Osteoblast (primary cell): ENCODE results near the gene ABCC1. TPM values are rescaled to one million over a fixed set of nuclear protein-coding genes. Genes with fewer than 3 reads are reported as not detected.

ENCODE experiments used
- DNase-seq: peaks from one replicate; pipeline ENCODE4 v3.0.0; 2011; ENCODE audit warnings: low spot score, mixed read lengths; ENCODE audit not compliant: insufficient read length; ENCODE audit errors: missing footprints
- H2AFZ ChIP-seq: 2 replicates; pipeline ENCODE4 v1.6.0; 2011; ENCODE audit warnings: mild to moderate bottlenecking, low read length
- H3K27ac ChIP-seq: 2 replicates; pipeline ENCODE4 v1.5.1; 2011; ENCODE audit warnings: mild to moderate bottlenecking, low read depth, low read length, moderate library complexity
- H3K27me3 ChIP-seq: 2 replicates; pipeline ENCODE4 v1.6.0; 2012; ENCODE audit warnings: mild to moderate bottlenecking, control low read depth, inconsistent platforms, low read length, moderate library complexity; ENCODE audit not compliant: insufficient read depth
- H3K36me3 ChIP-seq: 2 replicates; pipeline ENCODE4 v1.5.1; 2011; ENCODE audit warnings: mild to moderate bottlenecking, low read length, control low read depth, moderate library complexity; ENCODE audit not compliant: insufficient read depth
- H3K4me1 ChIP-seq: 2 replicates; pipeline ENCODE4 v1.5.1; 2011; ENCODE audit warnings: mild to moderate bottlenecking, low read length, control low read depth, moderate library complexity; ENCODE audit not compliant: insufficient read depth
- H3K4me2 ChIP-seq: 2 replicates; pipeline ENCODE4 v1.6.0; 2011; ENCODE audit warnings: mild to moderate bottlenecking, low read length; ENCODE audit not compliant: insufficient read depth
- H3K4me3 ChIP-seq: fragments of 200-600 bp; sonication (generic); 3 replicates; pipeline ENCODE4 v1.5.1; 2012; ENCODE audit warnings: mild to moderate bottlenecking, low read length, inconsistent platforms; ENCODE audit not compliant: insufficient read depth
- H3K79me2 ChIP-seq: 2 replicates; pipeline ENCODE4 v1.6.0; 2012; ENCODE audit warnings: mild to moderate bottlenecking, low read length, control low read depth, inconsistent platforms; ENCODE audit not compliant: insufficient read depth
- H3K9me3 ChIP-seq: 2 replicates; pipeline ENCODE4 v1.5.1; 2011; ENCODE audit warnings: low read depth, low read length, control low read depth
- H4K20me1 ChIP-seq: 2 replicates; pipeline ENCODE4 v1.6.0; 2012; ENCODE audit warnings: mild to moderate bottlenecking, low read length, control low read depth; ENCODE audit not compliant: insufficient read depth
- total RNA-seq: library from RNA; depleted of rRNA; stranded (reverse); fragments of >200 nt; gene quantifications from 2 replicates; pipeline ENCODE4 v1.2.3, GENCODE V29; 2012
- TF ChIP-seq, protein P1 (sequence below): IDR thresholded peaks from 2 replicates; pipeline ENCODE4 v1.5.1; 2011; ENCODE audit warnings: mild to moderate bottlenecking, low read depth, low read length, moderate library complexity; ENCODE audit errors: extremely low read depth

ABCC1 gene
- total RNA-seq, 1 donor = 33.7 TPM

DNA sequence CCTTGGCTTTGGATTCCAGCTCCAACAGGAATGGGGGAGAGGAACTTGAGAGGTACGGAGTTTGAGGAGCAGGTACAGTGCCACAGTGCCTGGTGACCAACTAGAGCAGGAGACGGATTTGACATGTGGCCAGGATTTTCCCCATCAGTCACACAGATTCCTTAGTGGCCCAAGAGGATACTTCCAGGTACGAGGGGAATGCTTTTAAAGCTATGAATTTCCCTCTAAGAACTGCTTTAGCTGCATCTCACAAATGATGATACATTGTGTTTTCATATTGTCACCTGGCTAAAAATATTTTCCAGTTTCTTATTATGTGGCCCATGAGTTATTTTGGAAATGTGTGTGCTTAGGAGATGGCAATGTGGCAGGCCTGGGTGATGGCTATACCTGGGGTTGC lies 175.6 kb downstream of the ABCC1 start:
- H2AFZ ChIP-seq = no peak overlapping the region
- no peak overlapping the region for H3K4me2 ChIP-seq
- no peaks in the 10 kb centered on the region for H4K20me1 ChIP-seq
- no peaks in the 10 kb centered on the region for H3K27me3 ChIP-seq
- H3K27ac ChIP-seq = no peak overlapping the region
- peaks cover 66% of the 10 kb centered on the region for H3K36me3 ChIP-seq
- DNase-seq = no peak
- no peaks in the 10 kb centered on the region for H3K79me2 ChIP-seq
- peaks cover 10% of the 10 kb centered on the region for H3K9me3 ChIP-seq
- TF ChIP-seq, protein P1, sequence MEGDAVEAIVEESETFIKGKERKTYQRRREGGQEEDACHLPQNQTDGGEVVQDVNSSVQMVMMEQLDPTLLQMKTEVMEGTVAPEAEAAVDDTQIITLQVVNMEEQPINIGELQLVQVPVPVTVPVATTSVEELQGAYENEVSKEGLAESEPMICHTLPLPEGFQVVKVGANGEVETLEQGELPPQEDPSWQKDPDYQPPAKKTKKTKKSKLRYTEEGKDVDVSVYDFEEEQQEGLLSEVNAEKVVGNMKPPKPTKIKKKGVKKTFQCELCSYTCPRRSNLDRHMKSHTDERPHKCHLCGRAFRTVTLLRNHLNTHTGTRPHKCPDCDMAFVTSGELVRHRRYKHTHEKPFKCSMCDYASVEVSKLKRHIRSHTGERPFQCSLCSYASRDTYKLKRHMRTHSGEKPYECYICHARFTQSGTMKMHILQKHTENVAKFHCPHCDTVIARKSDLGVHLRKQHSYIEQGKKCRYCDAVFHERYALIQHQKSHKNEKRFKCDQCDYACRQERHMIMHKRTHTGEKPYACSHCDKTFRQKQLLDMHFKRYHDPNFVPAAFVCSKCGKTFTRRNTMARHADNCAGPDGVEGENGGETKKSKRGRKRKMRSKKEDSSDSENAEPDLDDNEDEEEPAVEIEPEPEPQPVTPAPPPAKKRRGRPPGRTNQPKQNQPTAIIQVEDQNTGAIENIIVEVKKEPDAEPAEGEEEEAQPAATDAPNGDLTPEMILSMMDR = no peak
- no peaks in the 10 kb centered on the region for H3K4me1 ChIP-seq
- H3K4me3 ChIP-seq = no peak overlapping the region

DNA sequence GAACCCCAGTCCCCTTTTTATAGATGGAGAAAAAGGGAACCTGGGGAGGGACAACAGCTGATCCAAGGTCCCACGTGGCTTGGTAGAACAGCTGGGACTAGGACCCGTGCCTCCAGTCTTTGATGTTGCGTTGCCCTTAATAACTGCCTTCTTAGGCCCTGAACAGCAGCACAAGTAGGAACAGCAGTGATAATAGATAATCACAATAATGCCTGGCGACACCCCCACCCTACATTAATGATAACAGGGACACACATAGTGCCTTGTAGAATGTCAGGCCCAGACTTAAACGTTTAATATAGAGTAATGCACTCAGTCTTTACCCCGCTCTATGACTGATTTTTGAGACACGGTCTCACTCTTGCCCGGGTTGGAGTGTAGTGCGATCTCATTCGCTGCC lies 177.5 kb downstream of the ABCC1 start:
- no peak overlapping the region for H3K4me2 ChIP-seq
- H3K36me3 ChIP-seq = peaks cover 67% of the 10 kb centered on the region

DNA sequence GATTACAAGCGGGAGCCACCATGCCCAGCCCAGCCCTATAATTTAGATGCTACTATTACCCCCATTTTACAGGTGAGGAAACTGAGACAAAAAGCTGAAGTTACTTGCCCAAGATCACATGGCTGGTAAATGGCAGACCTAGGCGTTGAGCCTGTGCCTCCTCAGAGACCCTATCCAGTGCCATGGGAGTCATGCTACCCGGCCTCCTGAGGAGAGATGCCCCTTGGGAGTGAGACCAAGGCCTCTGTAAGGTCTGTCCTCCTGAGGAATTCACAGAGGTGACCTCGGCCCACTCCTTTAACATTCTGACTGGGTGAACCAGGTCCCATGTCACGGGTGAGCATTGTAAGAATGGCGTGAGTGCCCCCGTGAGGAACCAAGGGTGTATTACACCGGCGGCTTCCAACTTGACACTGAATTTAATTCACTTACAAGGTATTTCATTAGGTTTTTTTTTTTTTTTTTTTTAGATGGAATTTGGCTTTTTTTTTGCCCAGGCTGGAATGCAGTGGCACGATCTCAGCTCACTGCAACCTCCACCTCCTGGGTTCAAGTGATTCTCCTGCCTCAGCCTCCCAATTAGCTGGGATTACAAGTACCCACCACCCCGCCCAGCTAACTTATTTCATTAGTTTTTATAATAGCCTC lies 178.2 kb downstream of the ABCC1 start:
- H3K36me3 ChIP-seq = peaks cover 65% of the 10 kb centered on the region

More for the DNA sequence above, 177.5 kb downstream of the ABCC1 start:
- Histone ChIP-seq H4K20me1 (no peaks in the 10 kb centered on the region), H3K9me3 (peaks cover 10% of the 10 kb centered on the region), H3K79me2 (no peaks in the 10 kb centered on the region), H3K4me3 (no peak overlapping the region), H3K4me1 (no peaks in the 10 kb centered on the region), H3K27me3 (no peaks in the 10 kb centered on the region), H3K27ac (no peak overlapping the region), H2AFZ (no peak overlapping the region)
- no peak for DNase-seq
- TF ChIP-seq, protein P1 = no peak

DNA sequence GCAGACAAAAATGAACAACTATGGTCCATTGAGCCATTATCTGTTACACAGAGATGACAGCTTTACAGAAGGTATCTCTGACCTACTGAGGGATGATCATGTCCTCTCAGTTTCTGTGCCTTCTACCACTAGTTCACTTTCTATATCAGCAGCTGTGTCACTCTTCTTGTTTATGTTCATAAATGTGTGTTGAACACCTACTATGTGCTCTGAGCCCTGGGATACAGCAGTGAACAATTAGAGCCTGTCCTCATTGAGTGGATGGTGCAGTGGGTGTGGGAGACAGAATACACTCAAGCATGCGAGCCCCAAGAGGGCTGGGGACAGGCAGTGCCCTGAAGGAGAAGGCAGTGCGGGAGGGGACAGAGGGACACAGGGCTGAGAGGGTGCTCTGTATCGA lies 181.8 kb downstream of the ABCC1 start:
- Histone ChIP-seq H3K36me3 (peaks cover 63% of the 10 kb centered on the region), H3K27ac (no peak overlapping the region), H3K9me3 (no peaks in the 10 kb centered on the region), H3K27me3 (no peaks in the 10 kb centered on the region), H4K20me1 (no peaks in the 10 kb centered on the region), H3K4me1 (no peaks in the 10 kb centered on the region), H3K4me3 (no peak overlapping the region), H3K79me2 (no peaks in the 10 kb centered on the region), H2AFZ (no peak overlapping the region), H3K4me2 (no peak overlapping the region)
- TF ChIP-seq, protein P1 = no peak
- no peak for DNase-seq

More for the DNA sequence above, 178.2 kb downstream of the ABCC1 start:
- Histone ChIP-seq H3K79me2 (no peaks in the 10 kb centered on the region), H2AFZ (peak overlapping the region; percentile 29), H3K4me3 (no peak overlapping the region), H3K27me3 (no peaks in the 10 kb centered on the region), H3K4me1 (no peaks in the 10 kb centered on the region), H3K9me3 (peaks cover 10% of the 10 kb centered on the region), H4K20me1 (no peaks in the 10 kb centered on the region), H3K4me2 (no peak overlapping the region), H3K27ac (peak overlapping the region; percentile 53)
- peak; percentile 89 for DNase-seq
- TF ChIP-seq, protein P1 = peak; percentile 86
